GM21526 (cell line): ENCODE measurements around the gene PBOV1.

Experiments
- ATAC-seq: cut with Tn5 transposase; IDR thresholded peaks from one replicate; pipeline ENCODE4 v1.9.1; 2021; ENCODE audit warnings: moderate library complexity; ENCODE audit not compliant: unreplicated experiment, low FRiP score

The PBOV1 gene

GRCh38 chr6:138218449-138218848, at the start of gene PBOV1:
PBOV1 (minus strand) TSS chr6:138218491; CDS start chr6:138218395, 96 bp downstream.
- no peak for ATAC-seq

GRCh38 chr6:138266095-138266494, 47.8 kb upstream of the PBOV1 start:
- ATAC-seq = no peak

GRCh38 chr6:138264372-138264880, 46.1 kb upstream of the PBOV1 start:
- ATAC-seq = no peak

- ATAC-seq = no peak
Observed at GRCh38 chr6:138263963-138264362, 45.7 kb upstream of the PBOV1 start.

GRCh38 chr6:138261116-138261780, 43.0 kb upstream of the PBOV1 start:
- no peak for ATAC-seq

GRCh38 chr6:138258991-138259390, 40.7 kb upstream of the PBOV1 start:
- no peak for ATAC-seq

- ATAC-seq = no peak
Observed at GRCh38 chr6:138258197-138258596, 39.9 kb upstream of the PBOV1 start.

GRCh38 chr6:138257638-138258040, 39.3 kb upstream of the PBOV1 start:
- no peak for ATAC-seq

- no peak for ATAC-seq
Observed at GRCh38 chr6:138255443-138255842, 37.2 kb upstream of the PBOV1 start.

GRCh38 chr6:138253731-138254130, 35.4 kb upstream of the PBOV1 start:
- no peak for ATAC-seq

- ATAC-seq = no peak
Observed at GRCh38 chr6:138250513-138251247, 32.4 kb upstream of the PBOV1 start.

GRCh38 chr6:138250053-138250452, 31.8 kb upstream of the PBOV1 start:
- ATAC-seq = no peak

GRCh38 chr6:138248878-138249277, 30.6 kb upstream of the PBOV1 start:
- ATAC-seq = no peak

- no peak for ATAC-seq
Observed at GRCh38 chr6:138248011-138248410, 29.7 kb upstream of the PBOV1 start.

GRCh38 chr6:138246650-138247440, 28.6 kb upstream of the PBOV1 start:
- ATAC-seq = no peak

GRCh38 chr6:138245751-138246150, 27.5 kb upstream of the PBOV1 start:
- ATAC-seq = no peak

- no peak for ATAC-seq
Observed at GRCh38 chr6:138242987-138243592, 24.8 kb upstream of the PBOV1 start.

- no peak for ATAC-seq
Observed at GRCh38 chr6:138241934-138242333, 23.6 kb upstream of the PBOV1 start.

GRCh38 chr6:138241381-138241780, 23.1 kb upstream of the PBOV1 start:
- no peak for ATAC-seq

- ATAC-seq = no peak
Observed at GRCh38 chr6:138240476-138241245, 22.4 kb upstream of the PBOV1 start.
